PC-3 (cell line): Measurements from ENCODE around the gene DLG2.

Experiments used
- CTCF ChIP-seq: fragments of 300-600 bp; sonication (generic); conservative IDR thresholded peaks from 2 replicates; pipeline ENCODE4 v1.5.1; 2017; ENCODE audit warnings: antibody characterized with exemption, low read depth, mild to moderate bottlenecking, low read length
- EZH2 ChIP-seq: fragments of 300-600 bp; sonication (generic); IDR thresholded peaks from one replicate; pipeline ENCODE4 v1.6.1; 2017; ENCODE audit warnings: antibody characterized with exemption, mild to moderate bottlenecking, low read length; ENCODE audit not compliant: unreplicated experiment
- EZH2phosphoT487 ChIP-seq: fragments of 300-600 bp; sonication (generic); IDR thresholded peaks from 2 replicates; pipeline ENCODE4 v1.6.1; 2018; ENCODE audit warnings: mild to moderate bottlenecking, antibody characterized with exemption, low read length, borderline replicate concordance

- TF ChIP-seq EZH2phosphoT487 (no peak), CTCF (no peak), EZH2 (no peak)
Observed at GRCh38 chr11:84408946-84409411, 1218.2 kb downstream of the DLG2 start.
